ENCODE data around the gene MTF2. TPM values are rescaled to one million over a fixed set of nuclear protein-coding genes. Genes with fewer than 3 reads are reported as not detected.
"Not testable (repeated sequence)": the region's sequence is repeated elsewhere in the genome, so short reads cannot be mapped to it uniquely, and the experiment has no call there.

The MTF2 gene
- total and polyA plus RNA-seq, 9 donors = 19.1 to 27.0 (median 20.9) TPM

DNA sequence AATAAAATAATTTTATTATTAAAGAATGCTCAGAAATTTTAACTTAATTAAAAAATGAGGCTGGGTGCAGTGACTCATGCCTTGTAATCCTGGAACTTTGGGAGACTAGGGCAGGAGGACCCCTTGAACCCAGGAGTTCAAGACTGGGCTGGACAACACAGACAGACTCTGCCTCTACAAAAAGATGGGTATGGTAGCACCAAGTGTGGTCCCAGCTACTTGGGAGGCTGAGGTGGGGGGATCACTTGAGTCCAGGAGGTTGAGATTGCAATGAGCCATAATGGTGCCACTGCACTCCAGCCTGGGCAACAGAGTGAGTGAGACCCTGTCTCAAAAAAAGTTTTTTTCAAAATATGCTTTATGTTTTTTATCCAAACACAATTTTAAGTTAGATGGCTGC is 75.8 kb downstream of the MTF2 start:
- Histone ChIP-seq H3K4me1 (ENCODE audit: control insufficient read depth, insufficient read depth, low read length) (no peaks in the 10 kb centered on the region), H3K4me3 (ENCODE audit: low read length) (no peak overlapping the region), H3K36me3 (ENCODE audit: control insufficient read depth, insufficient read depth, low read length) (peaks cover 10% of the 10 kb centered on the region), H3K27me3 (ENCODE audit: control insufficient read depth, insufficient read depth, low read length) (no peaks in the 10 kb centered on the region), H3K9me3 (replicated peaks; ENCODE audit: control insufficient read depth, low read depth, low read length) (no peaks in the 10 kb centered on the region), H3K27ac (ENCODE audit: low read length) (no peak overlapping the region)
- no peak for DNase-seq

DNA sequence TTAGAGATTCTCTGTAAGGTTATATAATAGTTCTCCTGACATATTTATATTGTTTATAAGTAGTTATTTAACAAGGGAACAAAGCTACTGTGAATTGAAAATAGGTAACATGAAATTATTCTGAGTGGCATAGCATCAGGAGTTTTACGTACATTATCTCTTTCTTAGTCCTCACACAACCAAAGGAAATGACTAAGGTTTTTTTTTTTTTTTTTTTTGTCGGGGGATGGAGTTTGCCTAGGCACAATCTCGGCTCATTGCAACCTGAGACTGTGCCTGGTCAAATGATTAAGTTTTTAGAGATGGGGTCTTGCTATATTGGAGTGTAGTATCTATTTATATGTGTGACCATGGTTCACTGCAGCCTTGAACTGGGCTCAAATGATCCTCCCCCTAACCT is 76.3 kb downstream of the MTF2 start:
- no peaks in the 10 kb centered on the region for H3K4me1 ChIP-seq (ENCODE audit: control insufficient read depth, insufficient read depth, low read length)
- H3K4me3 ChIP-seq (ENCODE audit: low read length) = no peak overlapping the region
- no peak overlapping the region for H3K27ac ChIP-seq (ENCODE audit: low read length)
- H3K9me3 ChIP-seq (replicated peaks; ENCODE audit: control insufficient read depth, low read depth, low read length) = no peaks in the 10 kb centered on the region
- WGBS (ENCODE audit: insufficient coverage) = no CpG with 5 or more reads among the region's 3 CpGs
- no peak for DNase-seq
- no peaks in the 10 kb centered on the region for H3K27me3 ChIP-seq (ENCODE audit: control insufficient read depth, insufficient read depth, low read length)
- H3K36me3 ChIP-seq (ENCODE audit: control insufficient read depth, insufficient read depth, low read length) = peaks cover 10% of the 10 kb centered on the region

DNA sequence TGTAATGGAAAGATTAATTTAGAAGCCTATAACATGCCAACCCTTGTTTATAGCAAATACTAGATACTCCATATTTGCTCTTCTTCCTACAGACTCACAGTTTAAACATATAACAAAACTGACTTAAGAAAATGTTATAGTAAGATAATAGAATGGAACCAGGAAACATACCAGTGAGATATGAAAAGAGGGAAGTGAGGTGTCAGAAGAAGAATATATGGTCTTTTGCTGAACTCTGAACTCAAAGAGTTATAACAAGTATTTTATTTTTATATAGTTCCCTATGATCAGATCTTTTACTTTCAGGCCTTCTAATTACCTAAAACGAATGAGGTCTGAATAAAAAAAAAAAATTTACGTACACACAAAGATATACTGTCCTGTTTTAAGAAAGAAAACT is 80.3 kb downstream of the MTF2 start:
- no peaks in the 10 kb centered on the region for H3K27me3 ChIP-seq (ENCODE audit: control insufficient read depth, insufficient read depth, low read length)
- no peak for DNase-seq
- no peaks in the 10 kb centered on the region for H3K4me1 ChIP-seq (ENCODE audit: control insufficient read depth, insufficient read depth, low read length)
- WGBS (ENCODE audit: insufficient coverage) = no CpG with 5 or more reads among the region's 2 CpGs
- H3K27ac ChIP-seq (ENCODE audit: low read length) = no peak overlapping the region
- no peaks in the 10 kb centered on the region for H3K9me3 ChIP-seq (replicated peaks; ENCODE audit: control insufficient read depth, low read depth, low read length)
- H3K36me3 ChIP-seq (ENCODE audit: control insufficient read depth, insufficient read depth, low read length) = peaks cover 7% of the 10 kb centered on the region
- no peak overlapping the region for H3K4me3 ChIP-seq (ENCODE audit: low read length)

DNA sequence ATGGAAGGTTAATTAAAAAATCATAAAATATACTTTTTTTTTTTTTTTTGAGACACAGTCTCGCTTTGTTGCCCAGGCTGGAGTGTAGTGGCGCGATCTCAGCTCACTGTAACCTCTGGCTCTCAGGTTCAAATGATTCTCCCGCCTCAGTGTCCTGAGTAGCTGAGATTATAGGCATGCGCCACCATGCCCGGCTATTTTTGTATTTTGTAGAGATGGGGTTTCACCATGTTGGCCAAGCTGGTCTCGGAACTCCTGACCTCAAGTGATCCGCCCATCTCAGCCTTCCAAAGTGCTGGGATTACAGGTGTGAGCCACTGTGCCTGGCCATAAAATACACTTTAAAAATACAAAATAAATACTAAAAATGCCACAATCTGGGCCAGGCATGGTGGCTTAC is 84.2 kb downstream of the MTF2 start:
- not testable (repeated sequence) for H3K4me1 ChIP-seq (ENCODE audit: control insufficient read depth, insufficient read depth, low read length); H3K27ac ChIP-seq (ENCODE audit: low read length); H3K4me3 ChIP-seq (ENCODE audit: low read length); DNase-seq; H3K36me3 ChIP-seq (ENCODE audit: control insufficient read depth, insufficient read depth, low read length); H3K9me3 ChIP-seq (replicated peaks; ENCODE audit: control insufficient read depth, low read depth, low read length); H3K27me3 ChIP-seq (ENCODE audit: control insufficient read depth, insufficient read depth, low read length)
- WGBS (ENCODE audit: insufficient coverage) = no CpG with 5 or more reads among the region's 8 CpGs

DNA sequence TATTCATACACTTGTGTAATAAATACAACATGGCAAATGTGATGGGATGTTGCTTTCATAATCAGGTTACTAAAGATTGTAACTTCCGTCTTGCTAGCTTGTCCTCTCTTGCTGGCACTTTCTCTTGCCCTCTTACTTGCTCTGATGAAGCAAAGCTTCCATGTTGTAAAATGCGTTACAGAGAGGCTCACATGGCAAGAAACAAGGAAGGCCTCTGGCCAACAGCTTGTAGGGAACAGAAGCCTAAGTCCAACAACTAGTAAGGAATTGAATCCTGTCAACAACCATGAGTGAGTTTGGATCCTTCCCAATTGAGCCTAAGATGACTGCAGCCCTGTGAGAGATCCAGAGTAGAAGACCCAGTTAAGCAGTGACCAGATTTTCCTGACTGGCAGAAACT is 85.7 kb downstream of the MTF2 start:
- no peaks in the 10 kb centered on the region for H3K4me1 ChIP-seq (ENCODE audit: control insufficient read depth, insufficient read depth, low read length)
- 91% methylated on average over 1 of the region's 2 CpGs for WGBS (ENCODE audit: insufficient coverage)
- no peak for DNase-seq

DNA sequence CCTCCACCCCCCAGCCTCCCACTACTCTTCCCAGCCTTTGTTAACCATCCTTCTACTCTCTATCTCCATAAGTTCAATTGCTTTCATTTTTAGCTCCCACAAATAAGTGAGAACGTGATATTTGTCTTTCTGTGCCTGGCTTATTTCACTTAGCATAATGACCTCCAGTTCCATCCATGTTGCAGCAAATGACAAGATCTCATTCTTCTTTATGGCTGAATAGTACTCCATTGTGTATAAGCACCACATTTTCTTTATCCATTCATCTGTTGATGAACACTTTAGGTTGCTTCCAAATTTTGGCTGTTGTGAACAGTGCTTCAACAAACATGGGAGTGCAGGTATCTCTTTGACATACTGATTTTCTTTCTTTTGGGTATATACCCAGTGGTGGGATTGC is 86.8 kb downstream of the MTF2 start:
- not testable (repeated sequence) for H3K4me3 ChIP-seq (ENCODE audit: low read length); H3K27me3 ChIP-seq (ENCODE audit: control insufficient read depth, insufficient read depth, low read length); H3K27ac ChIP-seq (ENCODE audit: low read length); H3K4me1 ChIP-seq (ENCODE audit: control insufficient read depth, insufficient read depth, low read length); H3K36me3 ChIP-seq (ENCODE audit: control insufficient read depth, insufficient read depth, low read length); H3K9me3 ChIP-seq (replicated peaks; ENCODE audit: control insufficient read depth, low read depth, low read length); DNase-seq
- WGBS (ENCODE audit: insufficient coverage) = no CpG with 5 or more reads among the region's 1 CpG

More for the DNA sequence above, 85.7 kb downstream of the MTF2 start:
- Histone ChIP-seq H3K27ac (ENCODE audit: low read length) (no peak overlapping the region), H3K4me3 (ENCODE audit: low read length) (no peak overlapping the region), H3K27me3 (ENCODE audit: control insufficient read depth, insufficient read depth, low read length) (no peaks in the 10 kb centered on the region), H3K9me3 (replicated peaks; ENCODE audit: control insufficient read depth, low read depth, low read length) (peaks cover 2% of the 10 kb centered on the region), H3K36me3 (ENCODE audit: control insufficient read depth, insufficient read depth, low read length) (no peaks in the 10 kb centered on the region)

DNA sequence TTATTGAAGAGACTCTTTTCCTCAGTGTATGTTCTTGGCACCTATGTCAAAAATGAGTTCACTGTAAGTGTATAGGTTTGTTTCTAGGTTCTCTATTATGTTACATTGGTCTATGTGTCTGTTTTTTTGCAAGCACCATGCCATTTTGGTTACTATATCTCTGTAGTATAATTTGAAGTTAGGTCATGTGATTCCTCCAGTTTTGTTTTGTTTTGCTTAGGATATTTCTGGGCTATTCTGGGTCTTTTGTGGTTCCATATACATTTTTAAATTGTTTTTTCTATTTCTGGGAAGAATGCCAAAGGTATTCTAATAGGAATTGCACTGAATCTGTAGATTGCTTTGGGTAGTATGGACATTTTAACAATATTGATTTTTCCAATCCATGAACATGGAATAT is 87.9 kb downstream of the MTF2 start:
- no peaks in the 10 kb centered on the region for H3K27me3 ChIP-seq (ENCODE audit: control insufficient read depth, insufficient read depth, low read length)
- no peak for DNase-seq
- H3K36me3 ChIP-seq (ENCODE audit: control insufficient read depth, insufficient read depth, low read length) = no peaks in the 10 kb centered on the region

DNA sequence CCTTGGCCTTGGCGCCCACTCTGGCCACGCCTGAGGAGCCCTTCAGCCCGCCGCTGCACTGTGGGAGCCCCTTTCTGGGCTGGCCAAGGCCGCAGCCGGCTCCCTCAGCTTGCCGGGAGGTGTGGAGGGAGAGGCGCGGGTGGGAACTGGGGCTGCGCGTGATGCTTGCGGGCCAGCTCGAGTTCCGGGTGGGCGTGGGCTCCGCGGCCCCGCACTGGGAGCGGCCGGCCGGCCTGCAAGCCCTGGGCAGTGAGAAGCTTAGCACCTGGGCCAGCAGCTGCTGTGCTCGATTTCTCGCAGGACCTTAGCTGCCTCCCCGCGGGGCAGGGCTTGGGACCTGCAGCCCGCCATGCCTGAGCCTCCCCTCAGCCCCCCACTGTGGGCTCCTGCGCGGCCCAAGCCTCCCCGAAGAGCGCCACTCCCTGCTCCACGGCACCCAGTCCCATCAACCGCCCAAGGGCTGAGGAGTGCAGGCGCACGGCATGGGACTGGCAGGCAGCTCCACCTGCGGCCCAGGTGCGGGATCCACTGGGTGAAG is 91.1 kb downstream of the MTF2 start:
- WGBS (ENCODE audit: insufficient coverage) = 97% methylated on average over 33 of the region's 36 CpGs
- DNase-seq; H3K9me3 ChIP-seq (replicated peaks; ENCODE audit: control insufficient read depth, low read depth, low read length); H3K4me3 ChIP-seq (ENCODE audit: low read length); H3K4me1 ChIP-seq (ENCODE audit: control insufficient read depth, insufficient read depth, low read length); H3K27me3 ChIP-seq (ENCODE audit: control insufficient read depth, insufficient read depth, low read length); H3K27ac ChIP-seq (ENCODE audit: low read length); H3K36me3 ChIP-seq (ENCODE audit: control insufficient read depth, insufficient read depth, low read length): not testable (repeated sequence)

More for the DNA sequence above, 87.9 kb downstream of the MTF2 start:
- peaks cover 2% of the 10 kb centered on the region for H3K9me3 ChIP-seq (replicated peaks; ENCODE audit: control insufficient read depth, low read depth, low read length)
- H3K4me3 ChIP-seq (ENCODE audit: low read length) = no peak overlapping the region
- H3K27ac ChIP-seq (ENCODE audit: low read length) = no peak overlapping the region
- H3K4me1 ChIP-seq (ENCODE audit: control insufficient read depth, insufficient read depth, low read length) = no peaks in the 10 kb centered on the region

DNA sequence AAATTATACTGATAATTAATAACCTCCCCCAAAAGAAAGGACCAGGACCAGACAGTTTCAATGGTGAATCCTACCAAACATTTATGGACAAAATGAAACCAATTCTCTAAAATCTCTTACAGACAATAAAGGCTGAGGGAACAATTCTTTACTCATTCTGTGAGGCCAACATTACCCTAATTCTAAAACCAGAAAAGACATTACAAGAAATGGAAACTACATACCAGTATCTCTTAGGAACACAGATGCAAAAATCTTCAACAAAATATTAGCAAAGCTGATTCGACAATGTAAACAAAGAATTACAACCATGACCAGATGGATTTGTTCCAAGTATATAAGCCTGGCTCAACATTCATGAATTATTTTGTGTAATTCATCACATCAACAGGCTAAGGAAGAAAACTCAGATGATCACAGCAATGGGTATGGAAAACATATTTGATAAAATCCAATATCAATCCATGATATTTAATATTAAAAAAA is 92.5 kb downstream of the MTF2 start:
- H3K27me3 ChIP-seq (ENCODE audit: control insufficient read depth, insufficient read depth, low read length) = no peaks in the 10 kb centered on the region
- H3K36me3 ChIP-seq (ENCODE audit: control insufficient read depth, insufficient read depth, low read length) = peaks cover 4% of the 10 kb centered on the region
- peaks cover 2% of the 10 kb centered on the region for H3K9me3 ChIP-seq (replicated peaks; ENCODE audit: control insufficient read depth, low read depth, low read length)
- H3K4me3 ChIP-seq (ENCODE audit: low read length) = no peak overlapping the region
- no peak overlapping the region for H3K27ac ChIP-seq (ENCODE audit: low read length)
- no CpG with 5 or more reads among the region's 1 CpG for WGBS (ENCODE audit: insufficient coverage)
- peak; percentile 5 for DNase-seq
- H3K4me1 ChIP-seq (ENCODE audit: control insufficient read depth, insufficient read depth, low read length) = no peaks in the 10 kb centered on the region

DNA sequence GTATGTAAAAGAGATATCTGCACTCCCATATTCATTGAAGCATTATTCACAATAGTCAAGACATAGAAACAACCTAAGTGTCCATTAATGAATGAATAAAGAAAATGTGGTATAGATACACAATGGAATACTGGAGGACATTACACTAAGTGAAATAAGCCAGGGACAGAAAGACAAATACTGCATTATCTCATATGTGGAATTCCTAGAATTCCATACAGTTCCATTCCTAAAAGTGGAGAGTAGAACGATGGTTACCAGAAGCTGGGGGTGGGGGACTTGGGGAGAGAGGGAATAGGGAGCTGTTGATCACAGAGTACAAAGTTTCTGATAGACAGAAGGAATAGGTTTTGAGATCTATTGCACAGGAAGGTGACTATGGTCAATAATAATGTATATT is 93.7 kb downstream of the MTF2 start:
- WGBS (ENCODE audit: insufficient coverage) = no CpG with 5 or more reads among the region's 1 CpG
- no peak overlapping the region for H3K27ac ChIP-seq (ENCODE audit: low read length)
- DNase-seq = no peak
- peaks cover 5% of the 10 kb centered on the region for H3K36me3 ChIP-seq (ENCODE audit: control insufficient read depth, insufficient read depth, low read length)
- no peak overlapping the region for H3K4me3 ChIP-seq (ENCODE audit: low read length)
- H3K27me3 ChIP-seq (ENCODE audit: control insufficient read depth, insufficient read depth, low read length) = no peaks in the 10 kb centered on the region
- no peaks in the 10 kb centered on the region for H3K9me3 ChIP-seq (replicated peaks; ENCODE audit: control insufficient read depth, low read depth, low read length)
- no peaks in the 10 kb centered on the region for H3K4me1 ChIP-seq (ENCODE audit: control insufficient read depth, insufficient read depth, low read length)

DNA sequence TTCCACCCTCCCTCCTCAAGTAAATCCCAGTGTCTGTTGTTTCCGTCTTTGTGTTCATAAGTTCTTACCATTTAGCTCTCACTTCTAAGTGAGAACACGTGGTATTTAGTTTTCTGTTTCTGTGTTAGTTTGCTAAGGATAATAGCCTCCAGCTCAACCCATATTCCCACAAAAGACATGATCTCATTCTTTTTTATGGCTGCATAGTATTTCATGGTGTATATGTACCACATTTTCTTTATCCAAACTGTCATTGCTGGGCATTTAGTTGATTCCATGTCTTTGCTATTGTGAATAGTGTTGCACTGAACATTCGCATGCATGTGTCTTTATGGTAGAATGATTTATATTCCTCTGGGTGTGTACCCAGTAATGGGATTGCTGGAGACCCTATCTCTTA is 95.6 kb downstream of the MTF2 start:
- H3K9me3 ChIP-seq (replicated peaks; ENCODE audit: control insufficient read depth, low read depth, low read length); H3K4me3 ChIP-seq (ENCODE audit: low read length); H3K27me3 ChIP-seq (ENCODE audit: control insufficient read depth, insufficient read depth, low read length); H3K27ac ChIP-seq (ENCODE audit: low read length); H3K4me1 ChIP-seq (ENCODE audit: control insufficient read depth, insufficient read depth, low read length); DNase-seq; H3K36me3 ChIP-seq (ENCODE audit: control insufficient read depth, insufficient read depth, low read length): not testable (repeated sequence)
- WGBS (ENCODE audit: insufficient coverage) = no CpG with 5 or more reads among the region's 3 CpGs

All from muscle of leg (tissue), 11 donors.